Uterus (tissue), 4 donors: ENCODE data around the gene MTHFS. TPM values are rescaled to one million over a fixed set of nuclear protein-coding genes. Genes with fewer than 3 reads are reported as not detected.

Experiments
- DNase-seq, 2 donors: peaks; one replicate each; pipeline ENCODE4 v3.0.0-alpha.2; 2019 to 2020
- H3K27ac ChIP-seq, 2 donors: fragments of 200-600 bp; sonication (generic); 1 replicate in 1 of 2; 2 replicates in 1 of 2; pipeline ENCODE4 v1.5.1; 2016 to 2018
- H3K27me3 ChIP-seq, 2 donors: fragments of 200-600 bp; sonication (generic); one replicate each; pipeline ENCODE4 v1.5.1; 2018 to 2019; ENCODE audit warnings: control low read depth in 1 of 2
- H3K36me3 ChIP-seq, 2 donors: fragments of 200-600 bp; sonication (generic); one replicate each; pipeline ENCODE4 v1.5.1; 2019; ENCODE audit warnings: control low read depth in 1 of 2
- H3K4me1 ChIP-seq, 2 donors: fragments of 200-600 bp; sonication (generic); one replicate each; pipeline ENCODE4 v1.5.1; 2018 to 2019; ENCODE audit warnings: control low read depth in 1 of 2
- H3K4me3 ChIP-seq, 2 donors: fragments of 200-600 bp; sonication (generic); 1 replicate in 1 of 2; 2 replicates in 1 of 2; pipeline ENCODE4 v1.5.1; 2018 to 2019; ENCODE audit warnings: mild to moderate bottlenecking in 1 of 2
- H3K9me3 ChIP-seq, 2 donors: fragments of 200-600 bp; sonication (generic); one replicate each; pipeline ENCODE4 v1.5.1; 2019; ENCODE audit warnings: control low read depth in 1 of 2
- CTCF ChIP-seq, 4 experiments: fragments of 200-600 bp in 2 of 4; fragments of 450-650 bp in 2 of 4; sonication (generic) in 2 of 4; IDR thresholded peaks; one replicate each; pipeline ENCODE4 v1.5.1; 2016 to 2019; ENCODE audit warnings: antibody characterized with exemption in 4 of 4, mild to moderate bottlenecking in 2 of 4, moderate library complexity in 1 of 4
- POLR2A ChIP-seq, 2 donors: fragments of 450-650 bp; IDR thresholded peaks; one replicate each; pipeline ENCODE4 v1.6.1; 2016; ENCODE audit warnings: antibody characterized with exemption in 2 of 2, mild to moderate bottlenecking in 1 of 2, moderate library complexity in 1 of 2
- intact Hi-C: fragments of 100-400 bp; cut with DNase I; formaldehyde crosslinking; loops from one replicate; pipeline ENCODE4 v1.15.1; 2023; ENCODE audit warnings: low total_unique reads
- total RNA-seq, 4 donors: library from RNA; depleted of rRNA in 3 of 4; stranded (reverse); fragments of >200 nt in 3 of 4; gene quantifications; one replicate each; pipeline versions ENCODE4 v1.1.0 to v1.2.4, GENCODE V29; 2014 to 2023
- donor health status: DM: yes; HTN: yes; CAD: no.

Gene MTHFS
- total RNA-seq, 4 donors from 2014 or later, result 1.5 to 22.4 (median 7.4) TPM; not detected in 1

- Histone ChIP-seq H3K9me3 (peaks cover 0 to 7% of the 10 kb centered on the region in 2 donors), H3K4me3 (no peak overlapping the region), H3K36me3 (no peaks in the 10 kb centered on the region), H3K27me3 (no peaks in the 10 kb centered on the region), H3K4me1 (no peaks in the 10 kb centered on the region), H3K27ac (no peak overlapping the region)
- no peak for DNase-seq
- intact Hi-C loops, result no loop called here
- no peak for TF ChIP-seq POLR2A (IDR thresholded peaks at IDR 0.05)
- no peak for TF ChIP-seq CTCF (IDR thresholded peaks at IDR 0.05)
Measured at GRCh38 chr15:79824136-79824701, 72.6 kb downstream of the MTHFS start.

- TF ChIP-seq CTCF (IDR thresholded peaks at IDR 0.05) (no peak), POLR2A (IDR thresholded peaks at IDR 0.05) (no peak)
- no peaks in the 10 kb centered on the region for H3K36me3 ChIP-seq
- no peak overlapping the region for H3K4me3 ChIP-seq
- peaks cover 0 to 7% of the 10 kb centered on the region in 2 donors for H3K9me3 ChIP-seq
- DNase-seq, result no peak
- no peaks in the 10 kb centered on the region for H3K4me1 ChIP-seq
- intact Hi-C loops, result no loop called here
- H3K27me3 ChIP-seq, result no peaks in the 10 kb centered on the region
- no peak overlapping the region for H3K27ac ChIP-seq
Measured at GRCh38 chr15:79820820-79821219, 76.0 kb downstream of the MTHFS start.

GRCh38 chr15:79820176-79820575, 76.6 kb downstream of the MTHFS start:
- no peak for DNase-seq
- H3K27me3 ChIP-seq, result no peaks in the 10 kb centered on the region
- no peaks in the 10 kb centered on the region for H3K4me1 ChIP-seq
- no peak overlapping the region for H3K27ac ChIP-seq
- H3K4me3 ChIP-seq, result no peak overlapping the region
- TF ChIP-seq CTCF (IDR thresholded peaks at IDR 0.05), result no peak
- TF ChIP-seq POLR2A (IDR thresholded peaks at IDR 0.05), result no peak
- H3K36me3 ChIP-seq, result no peaks in the 10 kb centered on the region
- H3K9me3 ChIP-seq, result peaks cover 0 to 7% of the 10 kb centered on the region in 2 donors
- intact Hi-C loops, result no loop called here

GRCh38 chr15:79816571-79816970, 80.2 kb downstream of the MTHFS start:
- H3K4me3 ChIP-seq, result no peak overlapping the region
- no peak overlapping the region for H3K27ac ChIP-seq
- no peak for DNase-seq
- H3K27me3 ChIP-seq, result no peaks in the 10 kb centered on the region
- no peaks in the 10 kb centered on the region for H3K36me3 ChIP-seq
- H3K9me3 ChIP-seq, result peaks cover 0 to 7% of the 10 kb centered on the region in 2 donors
- TF ChIP-seq CTCF (IDR thresholded peaks at IDR 0.05) (no peak), POLR2A (IDR thresholded peaks at IDR 0.05) (no peak)
- no peaks in the 10 kb centered on the region for H3K4me1 ChIP-seq
- intact Hi-C loops, result no loop called here

- Histone ChIP-seq H3K36me3 (no peaks in the 10 kb centered on the region), H3K9me3 (peaks cover 0 to 7% of the 10 kb centered on the region in 2 donors), H3K27me3 (no peaks in the 10 kb centered on the region), H3K27ac (no peak overlapping the region), H3K4me1 (no peaks in the 10 kb centered on the region), H3K4me3 (no peak overlapping the region)
- TF ChIP-seq POLR2A (IDR thresholded peaks at IDR 0.05), result no peak
- no peak for TF ChIP-seq CTCF (IDR thresholded peaks at IDR 0.05)
- intact Hi-C loops, result no loop called here
- no peak for DNase-seq
Measured at GRCh38 chr15:79815468-79815867, 81.3 kb downstream of the MTHFS start.
